GM18499 (cell line): ENCODE results near the gene ABTB1.

Experiments used
- ATAC-seq: cut with Tn5 transposase; IDR thresholded peaks from one replicate; pipeline ENCODE4 v1.9.1; 2021; ENCODE audit warnings: moderate number of reproducible peaks; ENCODE audit not compliant: insufficient read depth, unreplicated experiment

ABTB1 gene

DNA sequence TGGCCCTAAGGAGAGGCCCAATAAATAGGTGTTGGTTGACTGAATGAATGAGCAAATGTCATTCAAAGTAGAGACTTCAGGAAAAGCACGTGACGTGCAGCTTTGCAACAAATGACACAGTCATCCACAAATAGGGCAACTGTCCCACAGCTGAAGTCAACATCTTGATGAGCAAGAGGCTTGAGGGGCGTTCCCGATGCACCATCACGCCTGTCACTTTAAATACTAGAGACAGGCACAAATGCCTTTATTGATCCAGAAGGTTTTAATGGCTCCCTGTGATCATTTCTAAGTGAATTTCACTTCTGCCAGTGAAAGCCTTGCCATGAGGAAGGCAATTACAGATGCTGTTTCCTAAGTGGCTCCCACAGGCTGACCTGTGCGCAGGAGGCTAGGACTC, 43.6 kb downstream of the ABTB1 start:
- no peak for ATAC-seq

DNA sequence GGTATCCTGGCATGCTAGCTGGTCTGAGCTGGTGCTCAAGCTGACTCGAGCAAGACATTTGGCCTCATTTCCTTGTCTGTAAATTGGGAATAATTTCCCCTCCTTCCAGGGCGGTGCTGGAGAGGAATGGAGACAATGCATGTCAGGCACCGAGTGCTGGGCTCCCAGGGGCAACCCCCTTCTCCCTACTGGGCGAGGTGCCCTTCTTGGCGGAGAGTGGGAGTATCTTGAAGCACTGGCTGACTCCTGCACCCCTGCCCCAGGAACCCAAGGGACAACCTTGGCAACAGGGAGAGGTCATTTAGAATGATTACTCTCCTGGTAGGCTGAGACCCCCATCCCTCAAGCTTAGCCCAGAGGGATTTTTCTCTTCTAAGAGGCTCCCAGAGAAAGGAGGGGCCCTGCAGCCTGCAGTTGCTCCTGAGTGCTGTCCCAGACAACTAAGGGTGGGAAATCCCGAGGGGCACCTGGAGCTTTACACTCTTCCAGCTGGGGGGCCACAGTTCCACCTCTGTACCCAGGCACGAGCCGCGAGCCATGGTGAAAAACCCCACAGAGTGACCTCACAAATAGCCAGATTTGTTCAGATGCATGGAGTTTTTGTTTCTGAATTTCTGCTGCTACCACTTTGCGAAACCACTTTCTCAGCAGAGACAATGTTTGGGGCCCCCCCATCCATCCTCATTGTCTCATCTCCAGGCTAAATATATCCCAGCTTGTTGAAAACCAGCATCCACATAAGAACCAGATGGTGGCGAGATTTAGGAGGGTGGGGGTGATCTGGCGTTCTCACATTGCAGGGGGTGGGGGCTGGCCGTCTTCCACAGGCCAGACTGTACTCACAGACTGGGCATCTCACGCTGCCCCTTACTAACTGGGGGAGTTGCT, 44.8 kb downstream of the ABTB1 start:
- ATAC-seq: no peak

DNA sequence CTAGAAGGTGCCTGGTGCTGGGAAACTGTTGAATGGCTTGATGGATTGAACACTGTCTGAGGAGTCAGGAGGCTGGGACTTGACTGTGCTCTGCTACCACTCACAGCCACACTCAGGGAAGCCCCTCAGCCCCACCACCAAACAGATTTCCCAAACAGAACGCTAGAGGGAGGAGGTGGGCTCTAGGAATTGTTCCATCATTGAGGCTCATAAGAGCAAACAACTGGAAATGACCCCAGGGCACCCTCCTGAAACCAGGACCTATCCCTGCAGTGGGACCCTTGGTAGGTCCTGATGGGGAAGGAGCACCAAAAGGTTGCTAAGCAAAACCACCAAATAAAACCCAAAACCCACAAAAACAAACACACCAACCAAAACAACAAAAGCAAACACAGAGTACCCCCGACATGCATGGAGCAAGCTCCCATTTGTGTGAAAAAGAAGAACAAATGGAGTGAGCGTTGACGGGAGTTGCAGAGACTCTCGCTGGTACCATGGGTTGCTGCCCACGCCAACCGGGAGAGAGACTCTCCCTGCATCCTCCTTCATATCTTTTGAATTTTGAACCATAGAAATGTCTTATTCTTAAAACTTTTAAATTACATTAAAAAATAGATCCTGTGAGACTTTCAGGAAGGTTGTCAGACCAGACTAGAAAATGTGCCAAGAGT, 45.6 kb downstream of the ABTB1 start:
- no peak for ATAC-seq

DNA sequence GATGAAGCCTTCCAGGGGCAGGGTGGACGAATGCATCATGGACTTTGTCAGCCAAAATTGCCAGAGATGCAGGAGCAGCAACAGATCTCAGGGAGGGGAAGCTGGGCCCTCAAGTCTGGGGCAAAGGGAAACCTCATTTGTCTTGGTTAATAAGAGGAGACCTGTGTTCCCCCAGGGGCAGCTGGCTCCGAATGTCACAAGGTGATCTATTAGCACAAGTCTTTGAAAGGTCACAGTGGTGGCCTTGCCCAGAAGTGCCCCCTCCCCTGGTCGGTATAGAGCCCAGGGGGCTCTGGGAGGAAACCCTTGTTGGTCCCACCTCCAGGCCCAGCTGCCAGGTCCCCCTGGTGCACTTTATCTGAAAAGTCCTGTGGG, 46.2 kb downstream of the ABTB1 start:
- no peak for ATAC-seq

DNA sequence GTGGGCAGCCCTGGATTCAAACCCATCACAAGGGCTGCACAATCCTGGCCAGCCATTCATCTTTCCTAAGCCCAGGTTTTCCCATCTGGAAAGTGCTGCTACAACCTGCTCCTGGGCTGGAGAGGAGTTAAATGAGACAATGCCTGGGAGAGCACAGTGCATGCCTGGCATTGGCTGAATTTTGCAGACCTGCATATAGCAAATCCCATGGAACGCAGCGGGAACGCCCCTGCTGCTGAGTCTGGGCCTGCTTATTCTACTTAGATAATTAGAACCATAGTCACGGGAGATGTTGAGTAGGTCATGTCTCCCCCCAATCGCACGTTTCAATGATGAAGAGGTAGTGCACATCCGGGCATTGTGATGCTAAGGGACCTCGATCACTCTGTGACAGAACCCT, 46.6 kb downstream of the ABTB1 start:
- no peak for ATAC-seq

DNA sequence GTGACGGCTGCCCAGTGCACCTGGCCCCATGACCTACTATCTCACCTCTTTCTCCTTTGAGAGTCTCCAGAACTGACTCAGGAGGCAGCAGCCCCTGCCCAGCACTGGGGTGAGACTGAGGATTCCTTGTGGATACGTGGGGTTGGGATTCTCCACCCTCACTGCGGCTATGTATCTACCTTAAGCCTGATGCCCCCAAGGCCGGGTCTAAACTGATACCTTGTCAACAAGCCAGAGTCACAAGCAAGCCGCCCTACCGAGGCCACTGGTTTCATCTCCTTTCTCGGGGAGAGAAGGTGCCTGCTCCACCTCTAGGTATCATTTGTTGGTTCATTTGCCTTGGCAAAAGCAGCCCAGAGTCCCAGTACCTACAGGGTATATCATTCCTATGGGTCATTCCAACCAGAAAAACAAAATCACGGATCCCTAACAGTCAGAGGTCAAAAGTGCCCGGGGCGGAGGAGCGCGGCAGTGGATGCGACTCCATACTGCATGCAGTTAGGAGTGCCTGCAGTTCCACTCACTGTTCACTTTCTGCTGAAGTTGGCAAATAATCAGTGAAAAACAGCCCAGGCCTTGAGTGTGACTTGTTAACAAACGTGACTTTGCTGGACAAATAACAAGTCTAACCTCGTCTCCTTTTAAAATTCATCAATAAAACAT, 47.5 kb downstream of the ABTB1 start:
- no peak for ATAC-seq

DNA sequence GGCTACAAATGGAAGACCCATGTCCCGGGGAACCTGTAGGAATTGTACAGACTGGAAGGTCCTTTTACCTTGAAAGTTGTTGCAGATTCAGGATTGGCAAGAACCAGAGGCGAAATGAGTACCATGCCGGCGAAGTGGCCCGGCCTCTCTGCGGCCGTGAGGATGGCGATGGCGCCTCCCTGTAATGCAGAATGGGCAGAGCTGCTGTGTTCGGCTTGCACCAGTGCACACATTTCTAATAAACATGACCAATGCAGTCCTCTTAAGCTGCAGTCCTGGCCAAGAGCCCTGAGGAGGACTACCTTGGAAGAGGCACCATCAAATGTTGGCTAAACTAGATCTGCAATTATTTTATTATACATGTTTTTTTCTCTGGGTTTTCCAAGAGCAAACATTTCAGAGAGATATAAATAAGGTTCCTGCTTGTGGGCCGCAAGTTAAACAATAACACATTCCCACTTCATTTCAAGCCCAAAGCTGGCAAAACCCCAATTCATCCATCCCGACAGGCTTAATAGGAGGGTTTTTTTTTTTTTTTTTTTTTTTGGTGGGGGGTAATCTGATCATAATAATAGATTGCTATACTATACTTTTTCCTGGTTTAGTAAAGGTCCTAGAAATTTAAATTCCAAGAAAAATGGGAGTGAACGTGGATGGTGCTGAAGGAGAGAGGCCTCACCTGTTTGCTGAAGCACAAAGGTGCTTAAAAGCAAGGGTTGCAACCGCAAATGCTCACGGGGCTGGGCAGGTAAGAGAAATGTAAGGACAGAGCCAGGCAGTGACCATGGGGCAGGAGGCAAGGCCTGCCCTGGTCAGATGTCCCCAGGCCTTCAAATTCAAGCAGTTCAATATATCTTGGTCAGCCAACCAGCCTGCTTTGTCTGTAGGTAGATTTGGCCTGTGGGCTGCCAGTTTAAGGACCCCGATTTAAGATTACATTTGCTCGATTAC, 48.5 kb downstream of the ABTB1 start:
- ATAC-seq: no peak

DNA sequence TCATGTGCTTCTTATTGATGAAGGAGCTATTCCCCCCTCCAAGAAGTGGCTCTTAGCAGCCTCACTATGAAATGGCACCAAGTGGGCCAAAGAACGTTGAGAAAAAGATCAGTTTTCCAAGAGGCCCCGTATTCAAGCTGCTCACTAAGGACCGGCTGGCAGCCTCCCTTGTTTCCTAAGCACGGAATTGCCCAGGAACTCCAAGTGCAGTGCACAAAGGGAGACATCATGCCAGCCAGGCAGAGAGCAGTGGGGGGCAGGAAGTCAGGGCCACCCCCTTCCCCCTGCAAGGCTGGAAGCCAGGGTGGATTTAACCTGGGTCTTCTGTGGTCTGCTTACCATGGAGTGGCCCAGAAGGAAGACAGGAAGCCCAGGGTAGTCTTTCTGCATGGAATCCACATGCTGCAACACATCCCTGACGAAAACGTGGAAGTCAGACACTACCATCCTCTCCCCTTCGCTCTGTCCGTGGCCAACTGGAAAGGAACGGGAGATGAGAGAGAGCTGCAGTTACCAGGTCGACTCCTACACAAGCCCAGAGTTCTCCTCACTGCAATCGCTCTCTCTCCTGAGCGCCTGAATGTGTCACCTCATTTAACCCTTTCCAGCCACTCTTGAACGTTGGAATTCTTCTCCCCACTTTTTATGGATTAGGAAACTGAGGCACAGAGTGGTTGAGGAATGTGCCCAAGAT, 49.5 kb downstream of the ABTB1 start:
- no peak for ATAC-seq

DNA sequence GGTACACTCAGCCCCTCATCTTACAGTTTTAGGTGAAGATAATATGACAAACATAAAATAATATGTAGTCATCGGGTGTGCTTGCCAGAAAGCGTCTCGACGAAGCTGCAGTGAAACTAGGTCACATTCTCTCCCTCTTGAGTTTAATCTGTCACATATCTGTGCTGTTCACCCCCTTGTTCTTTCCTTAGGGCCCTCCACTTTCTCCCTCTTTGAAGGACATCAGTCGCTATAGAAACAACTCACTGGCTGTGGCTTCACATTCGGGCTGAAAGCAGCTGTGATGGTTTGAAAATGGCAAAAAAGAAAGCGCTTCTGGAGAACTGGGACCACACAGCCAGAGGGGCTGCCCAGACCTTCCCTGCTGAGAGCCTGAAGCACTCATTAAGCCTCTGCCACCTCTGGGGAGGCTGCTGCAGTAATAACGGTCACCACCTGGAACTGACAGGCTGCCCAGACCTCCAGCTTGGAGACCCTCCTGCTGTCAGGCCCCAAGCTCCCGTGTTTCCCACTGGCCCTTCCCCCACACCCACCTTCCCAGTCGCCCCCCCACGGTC, 50.3 kb downstream of the ABTB1 start:
- no peak for ATAC-seq

DNA sequence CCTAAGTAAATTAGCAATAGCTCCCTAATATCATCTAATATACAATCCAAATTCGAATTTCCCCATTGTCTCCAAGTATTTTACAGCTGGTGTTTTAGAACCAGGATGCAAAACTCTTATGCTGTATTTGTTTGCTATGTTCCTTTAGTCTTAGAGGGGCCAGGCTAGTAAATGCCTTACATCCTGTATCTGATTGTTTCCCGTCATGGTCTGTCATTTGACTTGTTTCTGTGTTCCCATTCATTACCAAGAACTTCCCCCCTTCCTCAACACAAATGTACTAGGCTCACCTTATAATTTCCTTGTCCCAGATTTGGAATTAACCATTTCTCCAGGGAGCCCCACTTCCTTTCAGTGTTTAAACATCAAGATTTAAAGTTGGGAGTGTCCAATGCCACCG, 54.1 kb downstream of the ABTB1 start:
- no peak for ATAC-seq

DNA sequence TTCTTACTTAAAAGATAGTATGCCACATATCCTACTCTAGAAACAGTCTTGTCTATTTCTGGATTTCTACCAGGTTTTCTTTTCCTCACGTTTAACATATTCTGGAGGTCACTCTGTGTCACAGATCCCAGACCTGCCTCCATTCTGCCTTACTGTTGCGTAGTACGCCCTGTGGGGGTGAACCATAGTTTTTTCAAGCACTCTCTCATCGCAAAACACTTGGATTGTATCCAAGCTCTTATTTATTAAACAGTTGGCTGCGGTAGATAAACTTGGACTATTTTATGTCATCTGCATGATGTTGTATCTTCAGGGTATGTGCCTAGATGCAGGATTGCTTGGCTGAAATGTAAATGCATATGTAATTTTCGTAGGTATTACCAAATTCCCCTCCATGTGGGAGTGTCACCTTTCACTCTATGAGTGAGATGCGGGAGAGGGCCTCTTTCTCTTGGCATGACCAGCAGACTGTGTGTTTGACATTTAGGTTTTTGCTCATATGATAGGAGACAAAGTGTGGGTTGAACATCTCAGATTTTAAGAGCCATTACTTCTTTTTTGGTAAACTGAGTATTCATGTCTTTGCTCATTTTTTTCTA, 55.8 kb downstream of the ABTB1 start:
- no peak for ATAC-seq

DNA sequence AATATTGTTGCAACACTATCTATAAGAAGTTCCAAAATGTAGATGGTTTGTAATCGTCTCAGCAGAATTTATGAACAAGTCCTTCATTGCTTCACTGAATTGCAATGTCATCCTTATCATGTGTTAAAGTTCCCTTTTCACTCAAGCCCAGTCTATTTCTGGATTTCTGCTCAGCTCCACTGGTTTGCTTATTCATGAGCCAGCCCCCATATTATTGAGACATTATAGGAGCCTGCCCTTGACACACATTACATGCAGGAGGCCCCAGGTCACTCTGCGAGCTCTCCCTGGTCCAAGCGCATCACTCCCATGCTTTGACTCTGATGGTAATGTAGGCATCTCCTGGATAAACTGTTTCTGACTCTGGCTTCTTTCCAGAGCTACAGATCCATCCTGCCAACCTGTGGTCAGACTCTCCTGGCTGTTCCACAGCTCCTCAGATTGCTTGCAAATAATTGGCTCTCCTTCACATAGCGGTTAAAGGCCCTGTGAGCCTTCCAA, 56.9 kb downstream of the ABTB1 start:
- ATAC-seq: no peak

DNA sequence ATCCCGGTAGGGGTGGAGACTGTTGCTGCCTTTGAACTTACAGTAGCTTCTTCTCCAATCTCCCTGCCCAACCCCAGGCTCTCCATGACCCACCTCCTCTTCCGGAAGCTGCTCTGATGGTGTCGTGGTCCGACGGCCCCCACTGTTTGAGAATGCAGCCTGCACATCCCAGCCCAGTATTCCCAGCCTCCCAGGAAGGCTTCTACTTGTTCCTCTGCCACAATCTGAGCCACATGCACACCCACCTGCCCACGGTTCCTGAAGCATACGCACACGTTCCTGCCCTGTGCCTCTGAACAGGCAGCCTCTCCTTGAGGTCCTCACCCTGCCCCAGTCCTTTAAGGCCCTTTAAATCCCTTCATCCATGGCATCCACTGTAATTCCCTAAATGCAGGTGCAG, 57.4 kb downstream of the ABTB1 start:
- ATAC-seq: no peak
